ENCODE data around the gene SLC6A3.

Gene SLC6A3

DNA sequence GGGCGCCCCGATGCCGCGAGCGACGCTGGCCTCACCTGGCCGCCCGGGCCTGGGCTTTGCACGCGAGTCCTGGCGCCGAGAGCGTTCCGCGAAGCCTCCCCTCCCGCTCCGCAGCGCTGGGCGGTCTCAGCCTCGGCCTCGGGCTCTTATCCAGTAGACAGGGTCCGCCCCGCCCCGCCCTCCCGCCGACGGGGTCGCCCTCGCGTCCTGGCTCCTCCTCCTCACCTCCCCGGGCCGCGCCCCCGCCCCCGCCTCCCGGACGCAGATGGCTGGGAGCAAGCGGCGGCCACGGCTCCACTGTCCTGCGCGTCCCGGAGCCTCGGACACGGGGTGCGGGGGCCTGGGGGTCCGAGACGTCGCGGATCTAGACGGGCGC lies at the start of gene SLC6A3:
Gene SLC6A3 (minus strand): TSS at position 128 of the 376 bp plus-strand sequence. CDS start 2,243 bp downstream, outside the sequence.
- DNase-seq (ENCODE audit: low read depth): no peak

DNA sequence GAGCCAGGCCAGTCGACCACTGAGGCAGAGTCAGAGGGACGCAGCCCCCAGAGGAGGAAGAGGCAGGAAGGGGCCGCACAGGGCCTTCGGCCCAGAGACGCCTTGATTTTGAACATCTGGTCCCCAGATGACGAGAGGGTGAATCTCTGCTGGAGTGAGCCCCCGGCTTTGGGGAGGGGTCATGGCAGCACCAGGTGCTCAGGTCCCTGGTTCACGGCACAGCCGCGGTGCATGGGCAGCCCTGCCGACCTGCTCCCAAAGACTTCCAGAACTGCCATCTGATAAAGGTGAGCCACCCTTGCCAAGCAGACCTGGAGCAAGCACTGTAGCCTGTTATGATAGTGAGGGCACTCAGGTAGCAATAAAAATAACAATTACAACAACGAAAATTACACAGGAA lies 48.7 kb upstream of the SLC6A3 start:
- no peak for DNase-seq (ENCODE audit: low read depth)

DNA sequence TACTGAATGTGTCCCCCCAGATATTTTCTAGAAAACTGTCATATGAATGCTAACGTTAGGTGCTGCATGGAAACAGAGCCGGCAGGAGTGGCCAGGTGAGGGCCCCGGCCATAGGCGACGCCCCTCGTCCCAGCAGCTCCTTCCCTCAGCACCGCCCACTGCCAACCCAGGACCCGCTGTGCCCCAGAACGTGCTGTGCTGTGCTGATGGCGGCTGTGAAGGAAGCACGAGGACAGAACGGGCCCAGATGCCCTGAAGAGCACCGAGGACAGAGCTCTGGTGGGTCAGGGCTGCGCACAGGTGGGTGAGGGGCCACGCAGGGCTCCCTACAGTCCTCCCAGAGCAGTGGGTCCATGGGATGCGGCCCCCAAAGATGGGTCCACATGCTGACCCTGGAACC lies 48.2 kb upstream of the SLC6A3 start:
- no peak for DNase-seq (ENCODE audit: low read depth)

DNA sequence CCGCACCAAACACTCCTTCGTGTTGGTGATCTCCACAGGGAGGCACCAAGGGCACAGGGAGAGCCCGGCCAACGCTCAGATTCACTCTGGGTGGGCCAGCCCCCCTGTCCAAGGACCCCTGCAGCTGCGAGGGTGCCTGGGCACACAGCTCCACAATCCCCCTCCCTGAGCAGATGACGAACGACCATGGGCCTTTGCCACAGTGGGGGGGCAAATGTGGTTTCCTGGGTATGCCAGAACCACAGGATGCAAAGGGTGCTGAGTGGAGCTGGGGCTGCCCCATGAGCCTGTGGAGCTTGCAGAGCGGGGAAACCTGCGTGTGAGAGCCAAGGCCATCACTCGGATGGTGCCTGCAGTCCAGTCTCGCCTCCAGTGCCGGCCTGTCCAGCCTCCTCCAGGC lies 47.5 kb upstream of the SLC6A3 start:
- DNase-seq (ENCODE audit: low read depth): no peak

DNA sequence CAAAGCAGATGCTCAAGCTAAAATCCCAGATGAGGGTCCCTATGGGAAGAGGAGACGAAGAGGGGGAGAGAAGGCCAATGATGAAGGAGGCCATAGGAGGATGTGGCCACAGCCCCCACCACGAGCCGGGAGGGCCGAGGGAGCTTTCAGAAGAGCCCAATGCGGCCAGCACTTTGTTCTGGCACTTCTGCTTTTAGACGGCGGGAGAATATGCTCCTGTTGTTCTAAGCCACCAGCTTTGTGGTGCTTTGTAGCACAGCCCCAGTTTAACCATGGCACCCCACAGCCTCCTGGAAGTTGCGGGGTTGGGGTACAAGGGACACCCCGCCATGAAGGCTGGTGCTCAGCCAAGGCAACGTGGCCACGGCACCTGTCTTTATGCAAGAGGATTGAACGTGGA lies 45.1 kb upstream of the SLC6A3 start:
- DNase-seq (ENCODE audit: low read depth): no peak

DNA sequence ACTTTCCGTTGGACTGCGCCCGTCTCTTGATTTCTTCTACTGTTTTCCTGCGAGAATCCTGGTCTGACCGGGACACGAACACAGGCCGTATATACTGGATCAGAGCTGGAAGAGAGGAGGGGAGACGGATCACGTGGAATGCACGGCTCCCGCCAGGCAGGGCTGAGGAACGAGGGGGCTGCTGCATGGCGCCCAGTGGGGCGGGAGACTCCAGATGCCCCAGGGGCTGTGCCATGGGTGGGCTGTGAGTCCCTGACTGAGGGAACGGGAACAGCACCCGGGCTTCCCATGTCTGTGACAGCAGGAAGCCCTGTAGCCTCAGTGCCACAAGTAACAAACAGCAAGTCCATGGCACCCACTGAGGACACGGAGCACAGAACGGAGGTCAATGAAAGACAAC lies 44.5 kb upstream of the SLC6A3 start:
- DNase-seq (ENCODE audit: low read depth): no peak

DNA sequence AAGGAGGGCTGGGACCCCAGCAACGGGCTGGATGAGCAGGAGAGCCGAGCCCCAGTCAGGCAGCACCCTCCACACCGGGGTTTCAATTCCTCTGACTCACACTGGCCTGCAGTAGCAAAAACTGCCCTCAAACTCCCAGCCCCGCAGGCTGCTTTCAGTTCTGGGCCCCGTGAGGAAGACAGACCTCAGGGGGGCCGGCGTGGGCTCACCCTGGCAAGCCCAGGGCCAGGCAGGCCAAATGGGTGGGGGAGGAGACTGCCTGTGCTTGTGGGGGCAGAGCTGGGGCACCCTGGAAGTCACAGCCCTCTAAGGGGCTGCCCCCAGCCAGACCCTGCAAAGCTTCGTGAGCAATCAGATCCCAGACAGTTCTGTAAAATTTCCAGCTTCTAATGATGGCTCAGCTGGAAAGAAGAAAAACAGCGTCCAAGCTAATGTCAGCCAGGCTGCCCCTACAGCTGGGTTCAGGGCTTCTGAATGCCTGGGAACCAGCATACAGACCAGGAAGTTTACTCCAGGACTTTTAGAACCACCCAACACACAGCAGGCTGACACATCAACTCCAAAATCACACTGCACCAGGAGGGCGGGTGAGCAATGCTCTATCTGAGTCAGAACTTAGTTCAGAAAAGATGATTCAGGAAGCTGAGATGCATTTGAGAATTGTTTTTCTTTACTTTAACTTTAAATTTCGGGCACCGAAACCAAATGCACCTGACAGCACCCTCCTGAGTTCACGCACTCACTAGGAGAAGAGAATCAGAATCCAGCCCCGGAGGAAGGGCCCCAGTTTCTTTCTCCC lies 43.8 kb upstream of the SLC6A3 start:
- DNase-seq (ENCODE audit: low read depth): peak; percentile 30

DNA sequence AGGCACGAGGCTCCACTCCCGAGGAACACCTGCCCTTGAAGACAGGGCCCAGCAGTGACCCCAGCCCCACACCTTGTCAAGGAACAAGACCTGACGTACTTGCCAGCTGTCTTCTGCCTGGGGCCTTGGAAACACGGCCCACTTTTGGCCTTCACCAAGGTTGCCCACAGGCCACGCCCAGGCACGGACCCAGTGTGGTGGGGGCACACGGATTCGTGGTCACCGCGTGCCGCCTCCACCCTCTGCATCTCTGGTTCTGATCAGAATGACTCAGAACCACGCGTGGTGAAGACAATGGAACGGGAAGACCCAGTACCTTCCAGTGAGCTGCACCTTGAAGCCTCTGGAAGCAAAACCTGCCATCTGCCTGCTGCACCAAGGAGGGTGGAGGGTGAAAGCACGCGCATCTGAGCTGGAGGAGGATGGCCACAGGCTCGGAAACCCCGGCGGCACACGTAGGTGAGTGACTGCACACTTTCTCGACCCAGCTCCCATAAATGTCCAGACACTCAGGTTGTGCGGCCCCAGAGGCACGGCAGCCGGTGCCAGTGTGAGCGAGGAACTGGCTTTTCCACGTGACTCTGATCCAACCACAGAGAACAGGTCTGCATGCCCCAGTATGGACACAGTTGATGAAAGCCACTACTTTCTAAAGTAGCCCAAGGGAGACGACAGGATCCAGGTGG lies 42.0 kb upstream of the SLC6A3 start:
- DNase-seq (ENCODE audit: low read depth): no peak

DNA sequence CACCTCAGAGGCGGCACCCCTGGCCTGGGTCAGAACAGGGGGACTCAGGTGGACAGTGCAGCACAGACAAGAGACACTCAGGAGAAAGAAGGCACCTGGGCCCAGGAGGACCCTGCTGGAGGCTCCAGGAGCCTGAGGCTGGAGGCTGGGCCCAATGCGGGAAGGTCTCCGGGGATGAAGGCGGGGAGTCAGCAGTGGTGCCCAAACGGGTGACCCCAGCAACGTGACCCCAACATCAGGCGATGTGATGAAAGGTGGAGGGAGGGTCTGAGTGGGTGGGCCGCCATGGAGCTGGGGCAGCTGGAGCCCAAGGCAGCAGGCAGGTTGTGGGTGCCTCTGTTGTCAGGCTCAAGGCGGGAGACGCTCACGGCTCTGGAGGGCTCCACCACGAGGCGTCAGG lies 41.0 kb upstream of the SLC6A3 start:
- DNase-seq (ENCODE audit: low read depth): no peak

DNA sequence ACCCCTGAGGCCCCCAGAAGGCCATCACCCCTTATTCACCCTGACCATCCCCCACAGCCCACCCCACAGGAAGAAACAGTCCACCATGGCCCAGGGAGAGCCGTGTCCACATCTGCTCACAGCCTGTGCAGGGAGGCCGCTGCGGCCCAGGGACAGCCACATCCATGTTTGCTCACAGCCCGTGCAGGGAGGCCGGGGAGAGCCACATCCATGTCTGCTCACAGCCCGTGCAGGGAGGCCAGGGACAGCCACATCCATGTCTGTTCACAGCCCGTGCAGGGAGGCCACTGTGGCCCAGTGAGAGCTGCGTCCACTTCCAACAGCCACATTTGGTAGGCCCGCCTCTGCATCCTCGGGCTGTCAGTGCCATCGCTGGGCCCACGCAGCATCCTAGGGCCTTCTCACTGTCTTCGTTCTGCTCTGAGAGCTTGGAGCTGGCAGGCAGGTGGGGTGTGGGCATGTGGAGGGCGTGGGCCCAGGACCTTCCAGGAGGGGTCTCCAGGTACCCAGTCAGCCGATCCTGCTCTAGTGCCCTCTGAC lies 40.4 kb upstream of the SLC6A3 start:
- DNase-seq (ENCODE audit: low read depth): no peak

DNA sequence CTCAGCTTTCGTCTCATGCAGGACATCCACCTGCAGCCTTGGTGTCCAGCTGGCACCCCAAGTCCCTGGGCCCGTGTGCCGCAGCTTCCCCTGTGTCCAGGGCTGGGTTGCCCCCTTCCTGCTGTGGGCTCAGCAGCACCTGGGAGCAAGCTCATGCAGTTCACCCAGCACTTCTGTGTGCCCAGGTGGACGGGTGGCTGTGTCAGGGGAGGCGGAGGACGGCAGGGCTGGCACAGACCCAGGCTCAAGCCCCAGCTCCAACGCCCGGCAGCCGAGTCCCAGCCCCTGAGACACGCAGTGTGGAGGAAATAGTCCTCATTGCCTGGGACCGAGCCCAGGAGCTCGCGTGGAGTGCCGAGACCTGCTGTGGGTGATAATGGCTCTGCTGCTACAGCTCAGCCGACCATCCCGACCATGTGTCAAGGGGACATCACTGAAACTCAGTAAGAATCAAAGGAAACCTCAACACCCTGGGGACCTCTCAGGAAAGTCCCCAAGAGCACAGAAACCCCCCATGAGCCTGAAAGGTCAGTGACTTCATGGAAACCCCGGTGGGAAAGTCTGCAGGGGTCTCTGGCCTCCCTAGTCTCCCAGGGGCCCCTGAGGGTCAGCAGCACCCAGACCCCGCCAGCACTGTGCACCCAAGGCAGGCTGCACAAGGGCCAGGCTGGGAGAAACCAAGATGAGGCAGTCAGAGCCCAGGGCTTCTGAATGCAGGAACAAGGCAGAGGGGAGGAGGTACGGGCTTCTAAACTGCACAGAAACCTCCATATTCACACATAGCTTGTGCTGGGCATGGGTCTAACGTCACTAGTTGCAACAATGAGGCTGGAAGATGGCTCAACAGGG lies 39.7 kb upstream of the SLC6A3 start:
- DNase-seq (ENCODE audit: low read depth): no peak

DNA sequence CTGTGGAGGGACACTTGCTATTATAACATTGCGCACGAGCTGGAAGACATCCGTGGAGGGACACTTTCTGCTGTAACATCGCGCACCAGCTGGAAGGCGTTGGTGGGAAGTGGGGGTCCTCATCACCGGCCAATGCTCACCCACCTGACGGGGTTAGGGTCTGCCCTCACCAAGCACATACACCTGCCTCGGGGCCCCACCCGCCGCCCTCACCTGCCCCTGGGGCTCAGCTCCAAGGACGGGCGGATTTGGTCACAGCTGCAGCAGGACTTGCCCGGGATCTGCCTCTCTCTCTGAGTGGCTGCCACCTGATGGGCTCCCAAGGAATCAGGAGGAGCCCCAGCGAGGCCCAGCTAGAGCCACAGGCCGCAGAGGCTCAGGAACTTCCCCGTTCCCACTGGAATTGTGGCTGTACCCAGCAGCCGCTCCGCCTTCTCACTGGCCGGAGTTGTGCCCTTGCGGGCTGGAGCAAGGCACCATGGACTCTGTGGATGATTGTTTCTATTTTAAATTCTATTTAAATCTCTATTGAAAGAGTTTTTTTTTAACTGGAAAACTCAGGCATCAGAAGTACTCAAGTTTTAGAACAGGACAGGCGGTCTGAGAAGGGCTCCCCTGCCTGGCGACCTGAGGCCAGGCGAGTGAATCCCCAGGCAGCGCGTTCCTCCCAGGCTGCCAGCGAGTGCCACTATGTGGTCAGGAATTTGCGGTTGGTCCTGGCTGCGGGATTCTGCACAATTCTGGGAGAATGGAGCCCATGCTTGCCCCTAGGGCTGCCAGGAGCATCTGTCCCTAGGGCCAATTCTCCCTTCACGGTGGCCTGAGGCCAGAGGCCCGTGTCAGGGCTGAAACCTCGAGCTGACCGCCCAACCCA lies 38.9 kb upstream of the SLC6A3 start:
- DNase-seq (ENCODE audit: low read depth): no peak

DNA sequence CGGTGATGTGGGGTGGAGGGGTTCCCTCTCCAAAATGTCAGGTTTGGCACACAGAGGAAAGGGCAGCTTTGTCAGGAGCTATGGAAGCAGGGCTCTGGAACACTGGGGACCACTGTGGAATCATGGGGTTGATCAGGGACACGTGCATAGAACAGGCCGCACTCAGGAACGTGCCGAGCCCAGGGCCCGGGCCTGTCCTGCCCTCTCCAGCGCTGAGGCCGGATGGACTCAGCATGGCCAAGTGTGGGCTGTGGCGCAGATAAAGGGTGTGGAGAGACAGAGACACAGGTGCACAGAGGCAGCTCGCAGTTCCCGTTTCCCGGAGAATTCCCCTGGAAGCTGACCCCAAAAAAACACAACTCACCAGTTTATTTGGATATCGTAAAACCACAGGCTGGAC lies 37.8 kb upstream of the SLC6A3 start:
- no peak for DNase-seq (ENCODE audit: low read depth)

DNA sequence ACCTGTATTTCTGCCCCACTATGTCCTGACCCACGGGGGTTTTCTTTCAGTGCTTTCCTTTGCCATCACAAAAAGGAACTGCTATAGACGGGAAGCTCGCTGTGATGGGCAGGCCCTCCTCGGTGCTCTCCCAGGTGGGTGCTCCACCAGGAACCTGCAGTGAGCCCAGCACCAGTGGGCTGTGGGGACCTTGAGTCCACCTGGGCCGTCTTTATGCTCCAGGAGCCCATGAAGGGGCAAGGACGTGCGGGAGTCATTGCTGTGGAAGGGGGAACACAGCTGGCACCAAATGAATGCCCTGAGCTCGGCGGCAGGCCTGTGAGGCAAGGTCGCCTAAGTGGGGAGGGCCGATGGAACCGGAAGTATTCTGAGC lies 36.7 kb upstream of the SLC6A3 start:
- no peak for DNase-seq (ENCODE audit: low read depth)

DNA sequence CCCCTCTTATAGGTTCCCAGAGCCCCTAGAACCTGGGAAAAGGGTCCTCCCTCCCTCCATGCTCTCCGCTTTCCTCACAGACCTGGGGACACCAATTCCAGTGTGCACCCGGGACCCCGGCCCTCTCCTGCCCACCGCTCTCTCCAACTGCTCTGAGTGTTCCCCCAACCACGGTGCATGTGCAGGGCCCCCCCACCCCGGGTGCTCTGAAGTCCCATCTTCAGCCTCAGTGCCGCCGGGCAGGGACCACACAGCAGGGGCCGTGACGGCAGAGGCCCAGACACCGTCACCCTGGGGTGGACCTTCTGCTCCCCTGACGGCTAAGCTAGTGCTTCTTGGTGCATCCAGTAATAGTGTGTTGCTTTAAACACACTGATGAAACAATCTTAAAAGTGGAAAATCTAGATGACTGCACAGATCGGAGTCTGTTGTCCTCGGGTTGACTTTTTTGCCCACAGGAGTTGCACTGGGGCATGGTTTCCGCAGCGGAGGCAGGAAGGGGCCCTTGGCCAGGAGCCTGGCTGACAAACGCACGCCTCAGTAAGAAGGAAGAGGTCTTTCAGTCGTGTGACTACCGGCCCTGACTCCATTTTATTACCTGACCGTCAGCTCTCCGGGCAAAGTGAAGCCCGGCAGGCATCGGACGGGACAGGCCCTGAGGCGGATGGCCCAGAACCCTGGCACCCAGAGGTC lies 36.2 kb upstream of the SLC6A3 start:
- DNase-seq (ENCODE audit: low read depth): no peak

DNA sequence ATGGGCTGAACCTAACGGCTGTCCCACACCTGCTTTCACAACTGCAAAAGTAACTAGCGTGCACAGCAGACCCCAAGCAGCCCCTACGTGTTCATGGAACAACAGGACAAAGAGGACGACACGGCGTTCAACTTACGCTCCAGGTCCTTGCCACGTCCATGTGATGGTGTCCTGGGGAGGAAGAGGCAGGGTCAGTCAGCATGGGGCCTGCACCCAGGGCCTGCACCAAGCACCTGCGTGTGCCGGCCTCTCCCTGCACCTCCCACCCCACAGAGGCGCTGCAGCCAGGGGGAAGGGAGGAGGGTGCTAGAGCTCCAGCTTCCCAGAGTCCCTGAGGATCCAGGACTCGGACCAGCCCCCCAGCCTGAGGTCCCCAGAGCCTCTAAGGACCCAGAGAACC lies 35.6 kb upstream of the SLC6A3 start:
- DNase-seq (ENCODE audit: low read depth): no peak

DNA sequence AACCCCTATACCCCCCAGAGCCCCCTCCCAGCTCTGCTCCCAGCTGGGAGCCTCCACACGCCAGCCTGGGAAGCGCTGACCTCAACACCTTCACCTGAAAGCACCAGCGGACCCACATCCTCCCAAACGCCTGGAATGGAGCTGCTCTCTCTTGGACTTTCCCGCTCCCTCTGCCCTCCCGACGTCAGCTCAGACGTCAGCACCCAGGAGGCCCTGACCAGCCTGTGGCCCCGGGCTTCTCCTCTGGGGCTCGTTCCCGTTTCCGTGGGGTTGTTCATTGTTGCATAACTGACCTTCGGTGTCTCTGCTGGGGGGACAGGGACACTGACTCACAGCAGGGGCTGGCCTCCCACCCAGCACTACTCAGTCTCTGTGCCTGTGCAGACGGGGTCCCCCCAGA lies 35.0 kb upstream of the SLC6A3 start:
- no peak for DNase-seq (ENCODE audit: low read depth)

DNA sequence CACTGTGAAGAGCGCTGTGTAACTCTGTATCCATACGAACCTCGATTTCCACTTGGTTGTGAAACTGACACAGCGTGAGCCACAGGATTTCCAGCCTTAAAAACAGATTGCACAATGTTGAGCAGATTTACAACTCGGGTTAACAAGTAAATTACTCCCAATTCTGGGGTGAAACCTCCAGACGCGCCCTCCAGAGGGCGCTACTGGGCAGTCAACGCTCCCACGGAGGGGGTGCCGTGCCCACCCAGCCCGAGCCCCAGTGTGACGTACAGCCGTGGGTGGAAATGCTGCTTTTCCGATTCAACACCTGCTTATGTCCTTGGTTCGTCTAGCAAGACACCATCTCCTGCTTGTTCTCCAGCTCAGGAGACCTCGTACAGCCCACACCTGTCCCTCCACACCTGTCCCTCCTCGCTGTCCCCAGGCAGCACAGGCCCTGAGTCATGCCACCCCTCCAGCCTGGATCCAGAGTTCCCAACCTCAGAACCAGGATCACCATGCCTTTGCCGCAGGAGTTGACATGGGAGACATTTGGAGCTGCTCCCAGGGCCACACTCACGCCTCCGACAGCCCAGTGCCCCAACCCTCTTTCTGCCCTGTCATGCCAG lies 34.4 kb upstream of the SLC6A3 start:
- DNase-seq (ENCODE audit: low read depth): no peak

DNA sequence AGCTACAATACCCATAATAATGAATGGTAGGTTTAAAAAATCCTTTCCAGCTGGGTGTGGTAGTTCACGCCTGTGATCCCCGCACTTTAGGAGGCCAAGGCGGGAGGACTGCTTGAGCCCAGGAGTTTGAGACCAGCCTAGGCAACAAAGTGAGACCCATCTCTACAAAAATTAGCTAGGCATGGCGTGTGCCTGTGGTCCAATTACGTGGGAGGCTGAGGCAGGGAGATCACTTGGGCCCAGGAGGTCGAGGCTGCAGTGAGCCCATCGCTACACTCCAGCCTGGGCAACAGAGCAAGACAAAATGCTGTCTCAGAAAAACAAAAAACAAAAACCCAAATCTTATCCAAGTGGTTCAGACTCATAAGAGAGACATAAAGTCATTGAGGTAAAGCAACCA lies 33.8 kb upstream of the SLC6A3 start:
- DNase-seq (ENCODE audit: low read depth): no peak

DNA sequence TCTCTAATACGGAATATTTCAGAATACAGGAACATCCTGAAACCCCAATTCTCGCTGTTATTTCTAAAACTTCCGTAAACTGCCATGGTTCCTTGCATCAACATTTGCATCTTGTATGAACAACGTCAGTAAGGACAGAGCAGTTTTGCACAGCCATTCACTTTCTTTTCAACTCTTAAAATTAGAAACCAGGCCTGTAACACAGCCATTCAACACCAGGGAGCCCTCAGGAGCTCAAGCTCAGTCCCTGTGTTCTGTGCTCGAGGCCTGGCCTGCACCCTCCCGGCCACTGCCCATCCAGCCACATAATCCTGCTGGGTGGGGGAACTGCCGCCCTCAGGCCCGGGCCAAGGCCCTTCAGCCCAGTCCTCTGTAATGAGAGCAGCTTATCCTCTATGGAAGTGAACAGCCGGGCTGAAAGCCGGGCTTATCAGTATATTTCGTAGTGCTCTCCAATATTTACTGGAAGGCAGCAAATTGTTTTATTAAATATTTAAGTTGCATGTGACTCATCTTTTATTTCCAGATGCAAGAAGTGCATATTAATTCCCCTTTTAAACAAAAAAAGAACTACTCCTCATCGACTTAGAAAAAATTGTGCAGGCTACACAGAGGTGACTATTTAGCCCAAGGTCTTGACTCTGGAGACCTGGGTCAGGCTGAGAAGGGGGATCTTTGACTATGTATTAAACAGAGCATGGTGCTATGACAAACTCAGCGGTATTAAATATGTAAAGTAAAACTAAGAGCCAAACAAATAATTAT lies 33.2 kb upstream of the SLC6A3 start:
- no peak for DNase-seq (ENCODE audit: low read depth)

Measured in stimulated activated CD8-positive, alpha-beta memory T cell treated with anti-CD3 and anti-CD28 coated beads, Interleukin-7, amount 100 ng/mL, for 24 hours (primary cell).